Cardiac septum (tissue), 1 donor: ENCODE measurements around the gene YTHDF2. TPM values are rescaled to one million over a fixed set of nuclear protein-coding genes. Genes with fewer than 3 reads are reported as not detected.
"Not testable (repeated sequence)": the region's sequence is repeated elsewhere in the genome, so short reads cannot be mapped to it uniquely, and the experiment has no call there.

Source experiments
- DNase-seq: peaks from one replicate; pipeline ENCODE4 v3.0.0-alpha.2; 2020; ENCODE audit warnings: low spot score
- intact Hi-C: fragments of 100-400 bp; cut with DNase I; formaldehyde crosslinking; loops from one replicate; pipeline ENCODE4 v1.14.0; 2022
- long read RNA-seq: library from polyadenylated mRNA; unstranded; transcript quantifications from one replicate; pipeline ENCODE4 v2.0.0, GENCODE V29; 2021
- total RNA-seq: library from RNA; stranded (reverse); fragmentation: NEBNext Ultra II Directional; extraction: Animal tissue kit (Norgen Biotek cat#: 25700); gene quantifications from one replicate; pipeline ENCODE4 v1.2.1, GENCODE V29; 2021
- donor health status: DM: no; HTN: no; CAD: no.

The YTHDF2 gene
- total RNA-seq: 44.4 TPM
- long read RNA-seq, transcript YTHDF2-201 (5 exons, 2,925 nt): major isoform, 63 of 70 reads
- long read RNA-seq, partial matches to known transcripts: 3 of 70 reads
- long read RNA-seq, other reads (novel, unspliced or antisense): 4 of 70 reads

DNA sequence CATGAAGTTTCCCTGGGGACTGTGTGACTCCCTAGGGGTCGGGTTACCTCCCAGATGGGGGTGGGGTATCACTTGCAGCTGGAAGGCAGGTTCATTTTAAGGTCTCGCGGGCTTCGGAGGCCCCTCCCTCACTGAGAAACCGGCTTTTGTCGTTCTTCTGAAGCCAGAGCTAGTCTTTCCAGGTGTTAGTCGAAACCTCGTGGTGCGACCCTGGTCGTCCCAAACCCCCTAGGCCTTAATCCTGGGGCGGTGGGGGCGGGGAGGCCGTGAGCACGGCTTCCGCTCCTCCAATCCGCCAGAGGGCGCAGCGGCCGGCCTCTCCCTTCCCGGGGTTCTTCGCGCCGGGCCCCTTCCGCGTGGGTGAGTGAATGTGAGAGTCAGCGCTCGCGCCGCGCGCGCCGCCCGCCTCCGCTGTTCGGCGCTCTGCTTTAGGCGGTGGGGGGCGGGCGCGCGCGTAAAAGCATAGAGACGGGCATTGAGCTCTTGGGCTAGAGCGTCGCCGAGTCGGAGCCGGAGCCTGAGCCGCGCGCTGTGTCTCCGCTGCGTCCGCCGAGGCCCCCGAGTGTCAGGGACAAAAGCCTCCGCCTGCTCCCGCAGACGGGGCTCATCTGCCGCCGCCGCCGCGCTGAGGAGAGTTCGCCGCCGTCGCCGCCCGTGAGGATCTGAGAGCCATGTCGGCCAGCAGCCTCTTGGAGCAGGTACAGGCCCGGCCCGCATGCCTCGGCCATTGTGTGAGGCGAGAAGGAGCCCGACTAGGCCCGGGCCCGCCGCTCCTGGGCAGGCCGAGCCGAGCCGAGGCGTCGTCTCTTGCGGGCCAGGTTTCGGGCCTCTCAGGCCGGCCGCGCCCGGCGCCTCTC, at the start of gene YTHDF2:
Gene YTHDF2 (plus strand): TSS at position 491 of the 857 bp plus-strand sequence. CDS start 181 bp downstream, at position 672.
- DNase-seq: peak; percentile 98
- intact Hi-C loops: loop anchor here (1.0 to 5.0 kb wide), 4 partner anchors 68 to 446 kb away; partner anchors contain the start of genes GMEB1, RCC1 and SRSF4

- DNase-seq, intact Hi-C loops: not testable (repeated sequence)
Measured at GRCh38 chr1:28691627-28692026, 45.1 kb upstream of the YTHDF2 start.

DNA sequence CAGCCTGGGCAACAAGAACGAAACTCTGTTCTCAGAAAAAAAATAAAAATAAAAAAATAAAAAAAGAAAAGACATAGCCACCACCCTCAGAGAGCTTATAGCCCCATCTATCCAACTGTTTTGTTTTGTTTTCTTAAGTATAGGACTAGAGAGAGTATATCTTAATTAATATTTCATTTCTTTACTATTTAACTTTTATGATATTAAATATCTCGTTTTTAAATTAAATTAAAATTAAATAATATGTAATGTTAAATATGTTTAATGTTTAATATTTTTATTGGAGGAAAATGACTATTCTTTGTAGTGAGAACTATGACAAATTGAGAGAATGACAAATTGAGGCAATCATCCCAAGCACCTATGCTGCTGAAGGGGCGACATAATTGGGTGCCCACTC, 33.1 kb upstream of the YTHDF2 start:
- intact Hi-C loops: no loop called here
- no peak for DNase-seq

DNA sequence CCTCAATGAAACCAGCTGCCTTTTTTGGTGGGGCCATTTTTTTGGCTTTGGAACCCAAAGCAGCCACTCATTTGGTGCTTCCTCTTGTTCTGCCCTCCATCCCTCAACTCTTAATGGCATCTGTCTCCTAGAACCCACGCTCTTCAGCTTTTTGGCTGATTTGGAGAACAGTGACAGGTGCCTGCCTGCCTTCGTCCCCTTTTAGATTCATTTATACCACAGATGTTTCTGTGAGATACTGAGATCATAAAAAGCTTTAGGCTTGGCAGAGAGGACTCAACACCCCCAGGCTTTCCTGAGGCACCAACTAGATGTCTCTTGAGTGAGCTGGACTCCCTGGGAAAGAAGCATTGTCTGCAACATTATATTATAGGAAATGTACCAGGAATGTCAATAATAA, 20.4 kb upstream of the YTHDF2 start:
- DNase-seq: no peak
- intact Hi-C loops: no loop called here

GRCh38 chr1:28718166-28718565, 18.6 kb upstream of the YTHDF2 start:
- DNase-seq: no peak
- intact Hi-C loops: no loop called here

DNA sequence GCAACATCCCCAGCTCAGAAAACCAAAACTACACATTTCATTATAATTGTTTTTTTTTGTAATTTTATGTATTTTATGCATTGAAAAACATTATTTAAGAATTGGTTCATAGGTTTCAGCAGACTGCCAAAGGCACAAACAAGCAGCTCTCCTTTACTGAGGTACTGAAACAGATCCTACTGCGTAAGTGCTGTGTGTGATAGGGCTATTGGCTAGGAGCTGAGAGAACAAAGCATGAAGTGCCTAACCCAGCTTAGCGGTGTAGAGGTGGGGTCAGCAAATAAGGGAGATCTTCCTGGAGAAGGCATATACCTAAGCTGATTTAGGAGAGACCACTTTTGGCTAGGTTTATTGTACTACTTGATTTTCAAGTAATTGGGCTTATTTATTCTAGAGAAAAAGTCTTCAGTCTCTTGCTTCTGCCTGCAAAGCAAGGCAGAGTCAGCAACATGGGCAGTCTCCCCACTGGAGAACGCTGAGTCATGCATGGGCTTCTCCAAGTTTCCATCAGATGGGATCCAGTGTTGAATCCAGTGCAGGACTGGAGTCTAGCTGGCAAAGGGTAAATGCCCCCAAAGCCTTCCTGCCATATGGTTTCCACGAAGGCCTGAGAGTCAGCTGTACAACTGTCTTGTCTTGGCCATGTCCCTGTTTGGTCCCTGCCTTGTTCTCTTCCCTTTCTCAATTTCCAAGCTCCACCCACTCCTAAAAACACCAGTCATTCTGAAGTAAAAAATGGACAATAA, 18.0 kb upstream of the YTHDF2 start:
- DNase-seq: no peak
- intact Hi-C loops: no loop called here

- no peak for DNase-seq
- intact Hi-C loops: no loop called here
Measured at GRCh38 chr1:28719332-28719619, 17.5 kb upstream of the YTHDF2 start.

DNA sequence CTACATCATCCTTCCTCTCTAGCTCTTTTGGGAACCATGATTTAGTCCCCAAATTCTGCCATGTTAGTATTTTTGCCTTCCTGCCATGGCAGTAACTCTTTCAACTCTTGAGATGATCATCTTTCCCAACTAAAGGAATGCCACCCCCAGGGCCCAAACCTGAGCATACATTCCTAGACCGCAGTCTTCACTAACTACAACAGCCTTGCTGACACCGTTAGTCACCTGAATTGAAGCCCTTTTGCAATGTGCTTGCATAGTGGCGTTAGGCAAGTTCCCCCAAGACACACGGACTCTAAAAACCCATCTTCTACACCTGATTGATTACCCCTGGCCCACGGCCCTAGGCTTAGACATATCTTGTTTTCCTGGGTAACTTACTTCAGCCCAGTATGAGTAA, 16.4 kb upstream of the YTHDF2 start:
- no peak for DNase-seq
- intact Hi-C loops: no loop called here

DNA sequence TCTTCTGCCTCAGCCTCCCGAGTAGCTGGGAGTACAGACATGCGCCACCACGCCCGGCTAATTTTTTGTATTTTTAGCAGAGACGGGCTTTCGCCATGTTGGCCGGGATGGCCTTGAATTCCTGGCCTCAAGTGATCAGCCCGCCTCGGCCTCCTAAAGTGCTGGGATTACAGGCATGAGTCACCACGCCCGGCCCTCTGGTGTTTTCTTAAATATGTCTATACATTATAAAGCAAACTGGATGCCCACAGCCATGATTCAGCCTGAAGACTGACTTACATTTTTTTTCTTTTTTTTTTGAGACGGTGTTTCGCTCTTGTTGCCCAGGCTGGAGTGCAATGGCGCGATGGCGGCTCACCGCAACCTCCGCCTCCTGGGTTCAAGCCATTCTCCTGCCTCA, 14.8 kb upstream of the YTHDF2 start:
- DNase-seq, intact Hi-C loops: not testable (repeated sequence)

- intact Hi-C loops, DNase-seq: not testable (repeated sequence)
Measured at GRCh38 chr1:28725365-28725764, 11.4 kb upstream of the YTHDF2 start.

GRCh38 chr1:28735961-28736449, 735 bp upstream of the YTHDF2 start:
- DNase-seq: no peak
- intact Hi-C loops: loop anchor here (1.0 to 5.0 kb wide), 4 partner anchors 68 to 446 kb away; partner anchors contain the start of genes GMEB1, RCC1 and SRSF4

GRCh38 chr1:28737307-28738132, 780 bp downstream of the YTHDF2 start:
- DNase-seq: no peak
- intact Hi-C loops: loop anchor here (5.0 kb wide), 2 partner anchors 230 to 445 kb away; partner anchors contain the start of genes RCC1 and SRSF4

DNA sequence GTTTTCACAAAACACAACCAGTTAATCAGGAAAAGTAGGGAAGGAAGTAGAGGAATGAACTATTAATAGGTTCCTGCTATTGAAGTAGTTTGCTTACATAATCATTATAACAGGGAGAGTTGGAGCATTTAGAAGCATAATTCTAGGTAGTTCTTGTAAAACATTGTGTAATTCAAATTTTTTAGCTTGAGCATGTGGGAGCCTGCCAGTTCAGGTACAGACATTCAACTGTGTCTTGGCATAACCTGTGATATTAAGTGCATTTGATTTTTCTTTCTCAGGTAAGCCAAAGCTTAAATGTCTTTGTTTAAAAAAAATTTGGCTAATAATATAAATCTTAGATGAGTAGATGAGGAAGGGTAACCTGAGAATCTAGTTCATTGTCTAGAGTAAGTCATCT, 3.4 kb downstream of the YTHDF2 start:
- DNase-seq: no peak
- intact Hi-C loops: no loop called here

- no peak for DNase-seq
- intact Hi-C loops: no loop called here
Measured at GRCh38 chr1:28744184-28744583, 7.4 kb downstream of the YTHDF2 start.

DNA sequence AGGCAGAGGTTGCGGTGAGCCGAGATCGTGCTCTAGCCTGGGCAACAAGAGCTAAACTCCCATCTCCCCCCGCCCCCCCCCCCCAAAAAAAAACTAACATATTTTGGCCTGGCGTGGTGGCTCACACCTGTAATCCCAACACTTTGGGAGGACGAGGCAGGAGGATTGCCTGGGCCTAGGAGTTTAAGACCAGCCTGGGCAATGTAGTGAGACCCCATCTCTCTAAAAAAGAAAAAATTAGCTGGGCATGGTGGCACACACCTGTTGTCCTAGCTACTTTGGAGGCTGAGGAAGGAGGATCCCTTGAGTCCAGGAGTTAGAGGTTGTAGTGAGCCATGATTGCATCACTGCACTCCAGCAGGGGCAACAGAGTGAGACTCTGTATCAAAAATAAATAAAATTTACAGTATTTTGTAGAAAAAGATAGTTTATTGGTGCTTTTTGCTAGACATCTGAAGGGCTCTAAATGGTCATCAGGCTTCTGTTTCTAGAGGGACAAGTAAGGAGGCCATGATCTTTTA, 9.0 kb downstream of the YTHDF2 start:
- no peak for DNase-seq
- intact Hi-C loops: no loop called here

DNA sequence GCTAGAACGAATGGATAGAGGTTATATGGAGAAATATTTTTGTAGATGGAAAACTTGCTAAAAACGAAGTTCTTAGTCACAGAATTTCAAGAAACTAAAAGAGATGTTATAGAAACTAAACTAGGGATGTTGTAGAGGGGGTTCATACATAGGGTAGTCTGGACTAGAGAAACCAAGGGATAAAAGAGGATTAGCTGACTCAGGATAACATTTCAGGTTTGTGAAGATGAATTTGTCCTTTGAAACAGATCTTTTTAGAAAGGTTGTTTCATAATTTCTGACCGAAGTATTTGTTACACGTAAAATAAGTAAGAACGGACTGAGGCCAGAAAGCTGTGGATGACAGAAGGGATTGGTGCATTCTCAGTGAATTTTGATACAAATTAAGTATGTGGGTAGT, 13.6 kb downstream of the YTHDF2 start:
- intact Hi-C loops: no loop called here
- no peak for DNase-seq

DNA sequence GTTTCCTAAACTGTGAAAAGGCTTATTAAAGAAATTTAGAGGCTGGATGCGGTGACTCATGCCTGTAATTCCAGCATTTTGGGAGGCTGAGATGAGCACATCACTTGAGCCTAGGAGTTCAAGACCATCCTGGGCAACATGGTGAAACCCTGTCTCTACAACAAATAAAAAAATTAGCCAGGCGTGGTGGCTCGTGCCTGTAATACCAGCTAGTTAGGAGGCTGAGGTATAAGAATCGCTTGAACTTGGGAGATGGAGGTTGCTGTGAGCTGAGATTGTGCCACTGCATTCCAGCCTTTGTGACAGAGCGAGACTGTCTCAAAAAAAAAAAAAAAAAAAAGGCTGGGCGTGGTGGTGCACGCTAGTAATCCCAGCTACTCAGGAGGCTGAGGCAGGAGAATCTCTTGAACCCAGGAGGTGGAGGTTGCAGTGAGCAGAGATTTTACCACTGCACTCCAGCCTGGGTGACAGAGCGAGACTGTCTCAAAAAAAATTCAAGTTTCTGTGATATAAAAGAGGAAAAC, 14.1 kb downstream of the YTHDF2 start:
- intact Hi-C loops, DNase-seq: not testable (repeated sequence)

DNA sequence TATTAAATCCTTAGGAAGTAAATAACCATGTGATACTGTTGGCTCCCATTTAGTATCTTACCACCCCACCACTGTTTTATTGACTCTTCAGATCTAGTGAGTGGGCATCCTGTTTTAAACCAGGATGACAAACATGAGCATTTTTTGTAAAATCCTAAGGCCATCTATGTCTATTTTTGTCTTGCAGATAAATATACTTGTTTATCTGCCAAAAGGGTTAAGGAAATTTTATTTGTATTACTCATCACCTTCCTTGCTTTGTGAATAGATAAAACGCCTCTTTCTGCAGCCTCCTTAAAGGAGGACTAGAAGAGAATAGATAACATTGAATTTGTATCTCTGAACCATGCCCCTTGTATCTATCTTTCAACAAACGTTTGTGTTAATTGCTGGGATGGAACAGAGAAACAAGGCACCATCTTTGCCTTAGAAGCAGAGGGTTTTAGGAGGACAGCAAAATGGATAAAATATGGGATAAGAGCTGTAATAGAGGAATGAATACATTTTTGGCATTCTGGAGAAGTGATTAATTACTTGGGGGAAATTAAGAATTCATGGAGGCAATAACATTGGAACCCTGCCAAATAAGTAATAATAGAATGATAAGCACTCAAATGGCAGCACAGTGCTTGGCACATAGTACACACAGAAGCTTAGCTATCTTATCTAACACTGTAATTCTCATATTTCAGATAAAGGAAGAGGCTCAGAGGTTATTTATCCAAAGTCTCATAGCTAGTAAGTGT, 14.7 kb downstream of the YTHDF2 start:
- intact Hi-C loops: no loop called here
- DNase-seq: no peak
